Ascending aorta (tissue), 2 donors: ENCODE data around the gene NLGN1. TPM values are rescaled to one million over a fixed set of nuclear protein-coding genes. Genes with fewer than 3 reads are reported as not detected.

ENCODE experiments used
- DNase-seq, 2 donors: peaks; one replicate each; pipeline ENCODE4 v3.0.0-alpha.2; 2019; ENCODE audit warnings: low spot score in 2 of 2
- H3K27ac ChIP-seq, 2 donors: fragments of 200-600 bp; sonication (generic); one replicate each; pipeline ENCODE4 v1.5.1; 2016 to 2017; ENCODE audit warnings: mild to moderate bottlenecking in 1 of 2
- H3K27me3 ChIP-seq: fragments of 200-600 bp; sonication (generic); one replicate; pipeline ENCODE4 v1.5.1; 2017
- H3K36me3 ChIP-seq, 2 donors: fragments of 200-600 bp; sonication (generic); one replicate each; pipeline ENCODE4 v1.5.1; 2016
- H3K4me1 ChIP-seq, 2 donors: fragments of 200-600 bp; sonication (generic); one replicate each; pipeline ENCODE4 v1.5.1; 2016 to 2017; ENCODE audit warnings: mild to moderate bottlenecking in 1 of 2
- H3K4me3 ChIP-seq, 2 donors: fragments of 200-600 bp; sonication (generic); one replicate each; pipeline ENCODE4 v1.5.1; 2016 to 2017; ENCODE audit warnings: mild to moderate bottlenecking in 1 of 2
- H3K9me3 ChIP-seq, 2 donors: fragments of 200-600 bp; sonication (generic); one replicate each; pipeline ENCODE4 v1.5.1; 2016
- CTCF ChIP-seq, 3 experiments: fragments of 200-600 bp in 2 of 3; fragments of 450-650 bp in 1 of 3; sonication (generic) in 2 of 3; IDR thresholded peaks; one replicate each; pipeline ENCODE4 v1.5.1; 2016 to 2019; ENCODE audit warnings: antibody characterized with exemption in 3 of 3, mild to moderate bottlenecking in 1 of 3, moderate library complexity in 1 of 3
- intact Hi-C: fragments of 100-400 bp; cut with DNase I; formaldehyde crosslinking; loops from one replicate; pipeline ENCODE4 v1.15.1; 2023
- total RNA-seq: library from RNA; depleted of rRNA; stranded (reverse); fragments of >200 nt; gene quantifications from one replicate; pipeline ENCODE4 v1.1.0, GENCODE V29; 2016

NLGN1 gene
- total RNA-seq, 1 donor from 2014 or later = 5.2 TPM

- H3K4me3 ChIP-seq = no peak overlapping the region
- DNase-seq = no peak
- peaks cover 0 to 8% of the 10 kb centered on the region in 2 donors for H3K4me1 ChIP-seq
- no peak for TF ChIP-seq CTCF (IDR thresholded peaks at IDR 0.05)
- no peaks in the 10 kb centered on the region for H3K27me3 ChIP-seq
- intact Hi-C loops = no loop called here
- no peaks in the 10 kb centered on the region for H3K9me3 ChIP-seq
- no peaks in the 10 kb centered on the region for H3K36me3 ChIP-seq
- H3K27ac ChIP-seq = no peak overlapping the region
These were observed 561.3 kb downstream of the NLGN1 start for GRCh38 chr3:173958805-173959204.

- no peak for DNase-seq
- intact Hi-C loops = no loop called here
- Histone ChIP-seq H3K27me3 (no peaks in the 10 kb centered on the region), H3K9me3 (no peaks in the 10 kb centered on the region), H3K36me3 (no peaks in the 10 kb centered on the region), H3K4me3 (no peak overlapping the region), H3K27ac (no peak overlapping the region), H3K4me1 (no peaks in the 10 kb centered on the region)
- TF ChIP-seq CTCF (IDR thresholded peaks at IDR 0.05) = no peak
These were observed 572.7 kb downstream of the NLGN1 start for GRCh38 chr3:173970281-173970680.

- H3K9me3 ChIP-seq = no peaks in the 10 kb centered on the region
- no peak for DNase-seq
- no peak overlapping the region for H3K27ac ChIP-seq
- H3K4me1 ChIP-seq = no peaks in the 10 kb centered on the region
- no peaks in the 10 kb centered on the region for H3K27me3 ChIP-seq
- intact Hi-C loops = no loop called here
- TF ChIP-seq CTCF (IDR thresholded peaks at IDR 0.05) = no peak
- no peaks in the 10 kb centered on the region for H3K36me3 ChIP-seq
- no peak overlapping the region for H3K4me3 ChIP-seq
These were observed 578.7 kb downstream of the NLGN1 start for GRCh38 chr3:173976281-173976680.

- Histone ChIP-seq H3K4me1 (no peaks in the 10 kb centered on the region), H3K4me3 (no peak overlapping the region), H3K27me3 (no peaks in the 10 kb centered on the region), H3K9me3 (no peaks in the 10 kb centered on the region), H3K36me3 (no peaks in the 10 kb centered on the region), H3K27ac (no peak overlapping the region)
- no peak for TF ChIP-seq CTCF (IDR thresholded peaks at IDR 0.05)
- no peak for DNase-seq
- intact Hi-C loops = no loop called here
These were observed 580.2 kb downstream of the NLGN1 start for GRCh38 chr3:173977747-173978146.

GRCh38 chr3:173983343-173983742, 585.8 kb downstream of the NLGN1 start:
- DNase-seq = no peak
- Histone ChIP-seq H3K9me3 (no peaks in the 10 kb centered on the region), H3K27ac (no peak overlapping the region), H3K36me3 (no peaks in the 10 kb centered on the region), H3K4me1 (no peaks in the 10 kb centered on the region), H3K27me3 (no peaks in the 10 kb centered on the region), H3K4me3 (no peak overlapping the region)
- no peak for TF ChIP-seq CTCF (IDR thresholded peaks at IDR 0.05)
- intact Hi-C loops = no loop called here

- TF ChIP-seq CTCF (IDR thresholded peaks at IDR 0.05) = no peak
- Histone ChIP-seq H3K4me3 (no peak overlapping the region), H3K27ac (no peak overlapping the region), H3K4me1 (peaks cover 0 to 2% of the 10 kb centered on the region in 2 donors), H3K27me3 (no peaks in the 10 kb centered on the region), H3K9me3 (no peaks in the 10 kb centered on the region), H3K36me3 (no peaks in the 10 kb centered on the region)
- intact Hi-C loops = no loop called here
- DNase-seq = no peak
These were observed 589.4 kb downstream of the NLGN1 start for GRCh38 chr3:173986861-173987410.
